Activated CD4-positive, alpha-beta T cell treated with anti-CD3 and anti-CD28 coated beads, Interleukin-2, amount 10 ng/mL, durations not matched to agents 24 days and 14 days (primary cell): ENCODE results near the gene LTK. TPM values are rescaled to one million over a fixed set of nuclear protein-coding genes. Genes with fewer than 3 reads are reported as not detected.

Source experiments
- DNase-seq: peaks from one replicate; pipeline ENCODE4 v3.0.0; 2022
- H3K27ac Mint-ChIP-seq: one replicate; pipeline ENCODE4 v1.8.0; 2022; ENCODE audit warnings: mild to moderate bottlenecking, mixed read lengths
- H3K27me3 Mint-ChIP-seq: one replicate; pipeline ENCODE4 v1.8.0; 2022; ENCODE audit warnings: mixed read lengths
- H3K36me3 Mint-ChIP-seq: one replicate; pipeline ENCODE4 v1.8.0; 2022; ENCODE audit warnings: low read depth, mild to moderate bottlenecking, mixed read lengths
- H3K4me1 Mint-ChIP-seq: one replicate; pipeline ENCODE4 v1.8.0; 2021; ENCODE audit warnings: mixed read lengths
- H3K4me3 Mint-ChIP-seq: one replicate; pipeline ENCODE4 v1.8.0; 2022; ENCODE audit warnings: mild to moderate bottlenecking, moderate library complexity, mixed read lengths
- H3K9me3 Mint-ChIP-seq: one replicate; pipeline ENCODE4 v1.8.0; 2021; ENCODE audit warnings: mixed read lengths
- intact Hi-C: fragments of 100-400 bp; cut with micrococcal nuclease; formaldehyde crosslinking; loops from one replicate; pipeline ENCODE4 v1.15.1; 2023
- total RNA-seq: library from RNA; stranded (reverse); gene quantifications from 2 replicates; pipeline ENCODE4 v1.2.3, GENCODE V29; 2022

Gene LTK
- total RNA-seq: not detected in 2 replicates

GRCh38 chr15:41513506-41514227 is at the start of gene LTK:
TSS of gene LTK (minus strand) at chr15:41513827. CDS start at chr15:41513709, 118 bp downstream.
- intact Hi-C loops: loop anchor here (1.0 kb wide), 1 partner anchor 11 kb away; no protein-coding TSS in a partner anchor
- Mint-ChIP-seq H3K27ac (no peak within 1 kb of the TSS), H3K36me3 (peaks cover 15% of the 10 kb centered on the region), H3K27me3 (peaks cover 40% of the 10 kb centered on the region), H3K9me3 (no peaks in the 10 kb centered on the region), H3K4me1 (peaks cover 20% of the 10 kb centered on the region), H3K4me3 (peak within 1 kb of the TSS; percentile 77)
- DNase-seq: peak; percentile 69

DNA sequence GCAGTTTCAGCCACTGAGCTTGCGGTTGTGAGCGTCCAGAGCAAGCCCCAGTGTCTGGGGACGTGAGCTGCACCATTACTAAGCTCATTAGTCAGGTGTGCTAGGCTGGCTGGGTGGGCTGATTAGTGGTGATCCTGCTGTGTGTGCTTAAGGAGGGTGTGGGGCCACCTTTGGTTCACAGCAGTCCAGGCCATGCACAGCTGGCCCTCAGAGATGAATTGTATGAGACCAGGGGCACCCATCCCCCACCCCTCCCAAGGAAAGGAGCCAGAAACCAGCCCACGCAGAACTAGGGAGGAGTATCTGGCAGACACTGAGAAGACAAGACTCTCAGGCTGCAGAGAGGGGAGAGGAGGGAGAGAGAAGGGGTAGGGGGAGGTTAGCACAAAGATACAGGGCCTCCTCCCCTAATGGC is 49.2 kb upstream of the LTK start:
- Mint-ChIP-seq H3K27ac (no peak overlapping the region), H3K4me1 (peaks cover 12% of the 10 kb centered on the region), H3K36me3 (no peaks in the 10 kb centered on the region), H3K9me3 (no peaks in the 10 kb centered on the region), H3K4me3 (no peak overlapping the region), H3K27me3 (peaks cover 41% of the 10 kb centered on the region)
- no peak for DNase-seq
- intact Hi-C loops: no loop called here

DNA sequence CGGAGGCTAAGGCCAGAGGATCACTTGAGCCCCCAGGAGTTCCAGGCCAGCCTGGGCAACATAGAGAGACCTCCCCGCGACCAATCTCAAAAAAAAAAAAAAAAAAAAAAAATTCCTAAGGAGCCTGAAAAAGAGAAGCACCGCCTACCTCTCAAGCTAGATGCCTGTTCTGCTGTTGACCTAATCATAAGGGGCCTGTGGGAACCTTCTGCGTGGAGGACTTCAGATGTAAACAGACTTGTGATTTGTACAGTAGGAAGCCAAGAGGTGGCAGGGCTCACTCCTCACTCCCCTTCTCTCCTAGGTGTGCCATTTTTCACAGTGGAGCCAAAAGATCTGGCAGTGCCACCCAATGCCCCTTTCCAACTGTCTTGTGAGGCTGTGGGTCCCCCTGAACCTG is 48.6 kb upstream of the LTK start:
- H3K4me3 Mint-ChIP-seq: no peak overlapping the region
- intact Hi-C loops: no loop called here
- DNase-seq: no peak
- peaks cover 39% of the 10 kb centered on the region for H3K27me3 Mint-ChIP-seq
- H3K27ac Mint-ChIP-seq: no peak overlapping the region
- H3K9me3 Mint-ChIP-seq: no peaks in the 10 kb centered on the region
- H3K4me1 Mint-ChIP-seq: peaks cover 14% of the 10 kb centered on the region
- no peaks in the 10 kb centered on the region for H3K36me3 Mint-ChIP-seq

DNA sequence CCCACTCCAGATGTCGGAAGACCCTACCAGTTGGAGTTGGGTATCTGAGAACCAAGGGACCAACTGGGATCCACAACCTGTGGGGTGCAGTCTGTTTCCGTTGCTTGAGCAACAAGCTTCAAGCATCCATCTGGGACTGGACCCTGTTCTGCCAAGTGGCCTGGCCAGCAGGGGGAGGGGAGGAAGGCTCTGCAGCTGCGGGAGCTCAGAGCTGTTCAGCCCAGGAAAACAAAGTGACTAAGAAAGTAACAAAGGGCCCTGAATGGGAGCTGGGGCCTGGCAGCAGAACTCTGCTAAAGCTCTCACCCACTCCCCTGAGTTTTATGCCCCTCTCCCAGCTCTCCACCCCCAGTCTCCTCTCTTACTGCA is 48.1 kb upstream of the LTK start:
- Mint-ChIP-seq H3K4me3 (no peak overlapping the region), H3K27ac (no peak overlapping the region), H3K27me3 (peaks cover 42% of the 10 kb centered on the region), H3K4me1 (peaks cover 15% of the 10 kb centered on the region), H3K36me3 (no peaks in the 10 kb centered on the region), H3K9me3 (no peaks in the 10 kb centered on the region)
- intact Hi-C loops: no loop called here
- DNase-seq: no peak

DNA sequence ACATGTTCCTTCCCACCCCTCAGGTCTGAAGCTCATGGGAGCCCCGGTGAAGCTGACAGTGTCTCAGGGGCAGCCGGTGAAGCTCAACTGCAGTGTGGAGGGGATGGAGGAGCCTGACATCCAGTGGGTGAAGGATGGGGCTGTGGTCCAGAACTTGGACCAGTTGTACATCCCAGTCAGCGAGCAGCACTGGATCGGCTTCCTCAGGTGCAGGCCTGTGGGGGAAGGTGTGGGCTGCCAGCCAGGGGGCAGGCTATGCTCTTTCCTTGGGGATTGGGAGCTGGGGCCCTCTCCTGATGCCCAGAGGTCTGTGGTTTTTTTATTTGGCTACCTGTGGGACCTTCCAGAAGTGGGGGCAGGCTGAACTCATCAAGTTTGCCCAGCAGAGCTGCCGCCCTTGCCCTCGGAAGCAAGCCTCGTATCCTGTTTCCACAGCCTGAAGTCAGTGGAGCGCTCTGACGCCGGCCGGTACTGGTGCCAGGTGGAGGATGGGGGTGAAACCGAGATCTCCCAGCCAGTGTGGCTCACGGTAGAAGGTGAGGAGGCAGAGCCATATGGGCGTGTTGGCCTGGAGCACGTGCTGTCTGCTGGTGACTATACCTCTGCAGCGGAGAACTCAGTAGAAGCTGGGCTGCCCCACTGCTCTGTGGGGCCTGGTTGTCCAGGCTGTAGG is 47.6 kb upstream of the LTK start:
- Mint-ChIP-seq H3K4me1 (peaks cover 16% of the 10 kb centered on the region), H3K36me3 (no peaks in the 10 kb centered on the region), H3K27me3 (peaks cover 43% of the 10 kb centered on the region), H3K9me3 (no peaks in the 10 kb centered on the region), H3K4me3 (peak overlapping the region; percentile 60), H3K27ac (no peak overlapping the region)
- no peak for DNase-seq
- intact Hi-C loops: no loop called here

- no peaks in the 10 kb centered on the region for H3K36me3 Mint-ChIP-seq
- no peaks in the 10 kb centered on the region for H3K9me3 Mint-ChIP-seq
- intact Hi-C loops: no loop called here
- peak overlapping the region; percentile 60 for H3K4me3 Mint-ChIP-seq
- no peak for DNase-seq
- H3K4me1 Mint-ChIP-seq: peaks cover 16% of the 10 kb centered on the region
- H3K27ac Mint-ChIP-seq: no peak overlapping the region
- H3K27me3 Mint-ChIP-seq: peaks cover 48% of the 10 kb centered on the region
Observed at GRCh38 chr15:41560572-41560874, 46.9 kb upstream of the LTK start.

DNA sequence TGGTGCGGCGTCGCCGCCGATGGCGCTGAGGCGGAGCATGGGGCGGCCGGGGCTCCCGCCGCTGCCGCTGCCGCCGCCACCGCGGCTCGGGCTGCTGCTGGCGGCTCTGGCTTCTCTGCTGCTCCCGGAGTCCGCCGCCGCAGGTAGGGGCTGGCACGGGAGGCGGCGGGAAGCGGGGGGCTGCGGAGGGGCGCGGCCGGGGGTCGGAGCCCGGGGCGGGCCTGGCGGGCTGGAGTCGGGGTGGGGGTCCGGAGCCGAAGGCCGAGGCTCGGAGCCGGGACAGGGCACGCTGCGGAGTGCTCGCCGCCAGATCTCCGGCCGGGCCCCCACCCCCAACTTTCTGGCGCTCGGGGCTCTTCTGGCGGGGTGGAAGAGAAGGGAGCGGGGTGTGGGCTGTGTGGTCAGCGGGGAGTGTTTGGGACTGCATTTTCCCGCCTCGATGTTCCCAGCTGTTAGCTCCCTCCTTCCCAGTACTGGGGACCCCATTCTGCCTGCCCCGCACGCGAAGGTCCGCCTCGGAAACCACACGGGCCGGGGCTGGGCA is 45.7 kb upstream of the LTK start:
- Mint-ChIP-seq H3K9me3 (no peaks in the 10 kb centered on the region), H3K27ac (no peak overlapping the region)
- intact Hi-C loops: loop anchor here (2.0 kb wide), 1 partner anchor 25 kb away; no protein-coding TSS in a partner anchor

GRCh38 chr15:41558400-41559238 is 45.0 kb upstream of the LTK start, which contains the start of gene TYRO3:
TSS of gene TYRO3 (plus strand) at chr15:41559212. CDS start at chr15:41559258, 46 bp downstream.
- intact Hi-C loops: loop anchor here (1.0 to 2.0 kb wide), 2 partner anchors 26 to 253 kb away; no protein-coding TSS in a partner anchor
- peak within 1 kb of the TSS; percentile 84 for H3K4me3 Mint-ChIP-seq
- H3K36me3 Mint-ChIP-seq: no peaks in the 10 kb centered on the region
- peaks cover 49% of the 10 kb centered on the region for H3K27me3 Mint-ChIP-seq
- DNase-seq: peak; percentile 91
- peak within 1 kb of the TSS; percentile 65 for H3K27ac Mint-ChIP-seq
- no peaks in the 10 kb centered on the region for H3K9me3 Mint-ChIP-seq
- H3K4me1 Mint-ChIP-seq: peaks cover 22% of the 10 kb centered on the region

More for the DNA sequence above, 45.7 kb upstream of the LTK start:
- H3K4me3 Mint-ChIP-seq: peak overlapping the region; percentile 77
- peaks cover 22% of the 10 kb centered on the region for H3K4me1 Mint-ChIP-seq
- no peaks in the 10 kb centered on the region for H3K36me3 Mint-ChIP-seq
- no peak for DNase-seq
- H3K27me3 Mint-ChIP-seq: peaks cover 50% of the 10 kb centered on the region

DNA sequence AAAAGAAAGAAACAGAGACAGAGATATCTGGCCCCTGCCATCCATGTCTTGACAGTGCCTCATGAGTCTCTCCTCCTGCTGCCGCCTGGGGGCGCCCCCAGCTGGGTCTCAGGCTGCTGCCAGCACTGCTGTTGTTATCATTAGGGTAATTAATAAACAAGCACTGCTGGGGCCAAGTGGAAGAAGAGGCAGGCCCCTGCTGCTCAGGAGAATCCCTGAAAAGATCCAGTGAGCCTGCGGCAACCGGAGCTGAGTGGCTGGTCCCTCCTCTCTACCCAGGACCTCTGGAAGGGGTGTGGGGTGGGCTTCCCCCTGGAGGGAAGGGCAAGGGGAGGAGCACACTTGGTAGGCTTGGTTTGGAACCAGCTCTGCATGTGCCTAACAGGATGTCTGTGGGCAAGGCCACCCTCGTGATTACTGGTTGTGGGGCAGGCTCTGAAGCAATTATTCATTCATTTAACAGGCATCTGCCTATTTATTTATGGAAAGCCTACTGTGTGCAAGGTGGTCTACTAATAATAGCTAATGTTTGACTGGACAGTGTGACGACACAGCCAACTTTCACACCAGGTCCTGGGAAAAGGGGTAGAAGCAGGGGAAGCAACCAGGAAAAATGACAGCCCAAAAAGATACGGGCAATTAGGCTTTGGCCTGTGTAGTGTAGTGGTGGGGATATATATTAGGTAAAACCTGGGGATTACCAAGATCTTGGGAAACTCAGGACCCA is 44.2 kb upstream of the LTK start:
- no peaks in the 10 kb centered on the region for H3K36me3 Mint-ChIP-seq
- H3K27ac Mint-ChIP-seq: peak overlapping the region; percentile 65
- H3K4me1 Mint-ChIP-seq: peaks cover 23% of the 10 kb centered on the region
- DNase-seq: peak; percentile 87
- H3K4me3 Mint-ChIP-seq: peak overlapping the region; percentile 84
- peaks cover 45% of the 10 kb centered on the region for H3K27me3 Mint-ChIP-seq
- intact Hi-C loops: loop anchor here (1.0 to 2.0 kb wide), 2 partner anchors 27 to 253 kb away; no protein-coding TSS in a partner anchor
- H3K9me3 Mint-ChIP-seq: no peaks in the 10 kb centered on the region

- Mint-ChIP-seq H3K36me3 (no peaks in the 10 kb centered on the region), H3K4me3 (no peak overlapping the region), H3K27ac (no peak overlapping the region), H3K9me3 (no peaks in the 10 kb centered on the region), H3K4me1 (peaks cover 23% of the 10 kb centered on the region), H3K27me3 (peaks cover 45% of the 10 kb centered on the region)
- intact Hi-C loops: no loop called here
- no peak for DNase-seq
Observed at GRCh38 chr15:41556677-41557076, 43.0 kb upstream of the LTK start.

- Mint-ChIP-seq H3K27me3 (peaks cover 31% of the 10 kb centered on the region), H3K36me3 (no peaks in the 10 kb centered on the region), H3K4me1 (peaks cover 22% of the 10 kb centered on the region), H3K27ac (no peak overlapping the region), H3K9me3 (no peaks in the 10 kb centered on the region), H3K4me3 (no peak overlapping the region)
- intact Hi-C loops: no loop called here
- no peak for DNase-seq
Observed at GRCh38 chr15:41554915-41555314, 41.3 kb upstream of the LTK start.

DNA sequence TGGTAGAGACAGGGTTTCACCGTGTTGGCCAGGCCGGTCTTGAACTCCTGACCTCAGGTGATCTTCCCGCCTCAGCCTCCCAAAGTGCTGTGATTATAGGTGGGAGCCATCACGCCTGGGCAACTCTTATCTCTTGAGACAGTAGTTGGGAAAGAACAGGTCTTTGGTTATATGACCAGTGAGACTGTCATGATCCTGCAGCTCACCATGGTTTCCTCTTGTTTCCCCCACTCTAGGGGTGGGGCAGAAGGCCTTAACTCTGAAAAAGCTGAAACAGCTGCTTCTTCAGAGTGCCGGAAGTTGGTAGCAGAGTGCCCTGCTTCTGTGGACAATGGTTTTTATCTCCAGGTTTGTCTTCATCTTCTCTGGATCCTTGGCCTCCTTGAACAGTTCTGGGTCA is 40.7 kb upstream of the LTK start:
- peaks cover 26% of the 10 kb centered on the region for H3K27me3 Mint-ChIP-seq
- DNase-seq: no peak
- H3K36me3 Mint-ChIP-seq: no peaks in the 10 kb centered on the region
- H3K4me3 Mint-ChIP-seq: no peak overlapping the region
- intact Hi-C loops: no loop called here
- peaks cover 19% of the 10 kb centered on the region for H3K4me1 Mint-ChIP-seq
- H3K9me3 Mint-ChIP-seq: no peaks in the 10 kb centered on the region
- no peak overlapping the region for H3K27ac Mint-ChIP-seq

DNA sequence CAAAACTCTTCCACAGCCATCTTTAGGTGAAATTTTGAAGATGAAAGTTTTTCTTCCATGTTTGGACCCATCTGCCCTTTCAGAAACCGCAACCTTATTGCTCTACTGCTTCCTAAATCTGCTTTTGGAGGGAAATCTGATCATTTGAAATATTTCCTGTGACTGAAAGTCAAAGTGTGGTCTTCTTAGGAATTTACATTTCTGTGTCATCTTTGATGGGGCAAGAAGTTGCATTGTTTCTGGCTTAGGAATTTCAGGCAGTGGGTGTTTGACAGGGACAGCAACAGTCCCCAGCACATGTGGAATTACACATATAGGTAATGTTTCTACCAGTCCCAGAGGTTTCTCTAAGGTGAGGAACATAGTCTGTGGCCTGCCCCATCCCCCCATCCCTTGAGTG is 40.1 kb upstream of the LTK start:
- Mint-ChIP-seq H3K36me3 (no peaks in the 10 kb centered on the region), H3K27me3 (peaks cover 26% of the 10 kb centered on the region), H3K9me3 (no peaks in the 10 kb centered on the region), H3K4me3 (no peak overlapping the region), H3K27ac (no peak overlapping the region), H3K4me1 (peaks cover 19% of the 10 kb centered on the region)
- no peak for DNase-seq
- intact Hi-C loops: no loop called here
